CD4-positive, alpha-beta T cell treated with Interleukin-10 for 1 hour (primary cell): ENCODE measurements around the gene CCND1.

Experiments used
- DNase-seq: peaks from one replicate; pipeline ENCODE4 v3.0.0-alpha.2; 2020

CCND1 gene

GRCh38 chr11:69654660-69655478 lies 13.9 kb downstream of the CCND1 start:
- DNase-seq = no peak

DNA sequence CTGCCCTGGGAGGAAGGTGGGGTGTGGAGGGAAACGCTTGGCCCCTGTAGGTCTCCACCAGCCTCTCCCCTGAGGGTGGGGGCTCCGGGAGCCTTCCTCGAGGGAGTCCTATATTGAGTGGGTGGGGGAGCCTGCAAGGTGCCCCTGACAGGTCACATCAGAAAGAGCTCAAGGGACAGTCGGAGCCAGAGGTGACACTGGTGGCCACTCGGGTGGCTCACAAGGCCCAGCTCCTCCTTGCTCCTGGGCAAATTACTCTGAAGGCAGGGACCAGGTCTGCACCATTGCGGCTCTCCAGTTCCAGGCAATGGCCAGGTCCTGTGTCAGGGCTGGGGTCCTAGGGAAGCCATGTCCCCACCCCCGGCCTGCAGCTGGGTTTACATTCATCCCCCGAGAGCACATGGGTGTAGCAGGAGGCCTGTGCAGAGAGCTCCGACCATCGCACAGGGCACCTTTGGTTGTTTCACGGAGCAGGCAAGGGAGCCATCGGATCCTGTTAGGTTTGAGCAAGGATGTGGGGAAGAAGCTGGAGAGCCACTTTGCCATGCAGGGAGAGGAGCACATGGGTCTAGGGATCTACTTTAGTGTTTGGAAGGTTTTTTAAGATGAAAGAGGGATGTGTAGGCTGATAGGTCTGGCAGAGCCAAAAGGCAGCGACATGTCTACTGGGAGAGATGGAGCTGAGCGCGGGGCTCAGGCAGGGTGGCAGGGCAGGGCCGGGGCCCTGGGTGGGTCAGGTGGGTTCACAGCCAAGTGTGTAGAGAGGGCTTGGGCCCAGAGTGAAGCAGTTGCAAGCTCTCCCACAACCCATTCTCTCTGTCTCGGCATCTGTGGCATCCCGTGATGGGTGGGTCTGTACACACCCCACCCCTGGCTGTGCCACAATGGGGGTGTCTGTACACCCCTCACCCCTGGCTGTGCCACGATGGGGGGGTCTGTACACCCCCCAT lies 14.8 kb downstream of the CCND1 start:
- no peak for DNase-seq

DNA sequence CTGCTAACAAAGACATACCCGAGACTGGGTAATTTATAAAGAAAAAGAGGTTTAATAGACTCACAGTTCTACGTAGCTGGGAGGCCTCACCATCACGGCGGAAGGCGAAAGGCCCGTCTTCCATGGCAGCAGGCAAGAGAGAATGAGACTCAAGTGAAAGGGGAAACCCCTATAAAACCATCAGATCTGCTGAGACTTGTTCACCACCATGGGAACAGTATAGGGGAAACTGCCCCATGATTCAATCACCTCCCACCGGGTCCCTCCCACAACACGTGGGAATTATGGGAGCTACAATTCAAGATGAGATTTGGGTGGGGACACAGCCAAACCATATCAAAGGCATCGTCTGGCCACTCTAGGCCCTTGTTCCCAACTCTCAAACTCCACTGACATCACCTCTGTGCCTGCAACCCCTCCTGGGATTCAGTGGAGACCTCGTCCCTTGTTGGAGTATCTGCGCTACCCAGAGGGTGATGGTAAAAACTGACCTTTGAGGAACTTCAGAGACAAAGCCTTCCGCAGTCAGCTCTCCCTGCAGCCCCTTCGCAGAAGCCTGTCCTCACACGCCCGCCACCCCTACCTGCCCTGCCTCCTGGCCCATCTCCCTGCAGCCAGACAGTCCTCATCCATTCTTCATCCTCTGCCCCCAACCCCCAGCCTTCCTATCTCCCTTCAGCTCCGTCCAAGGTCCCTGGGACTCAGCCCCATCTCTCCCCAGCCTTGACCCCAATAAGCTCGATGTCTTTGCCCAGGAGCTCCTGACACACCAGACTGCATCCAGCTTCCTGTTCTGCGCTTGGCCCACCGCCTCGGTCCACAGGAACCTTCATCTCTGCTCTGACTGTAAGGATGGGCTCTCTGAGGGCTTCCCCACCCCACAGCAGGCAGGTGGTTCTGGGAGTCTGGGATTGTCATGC lies 15.8 kb downstream of the CCND1 start:
- DNase-seq = no peak

- no peak for DNase-seq
These were observed 16.5 kb downstream of the CCND1 start for GRCh38 chr11:69657456-69657910.

- no peak for DNase-seq
These were observed 17.1 kb downstream of the CCND1 start for GRCh38 chr11:69657911-69658625.

GRCh38 chr11:69658626-69659450 lies 17.9 kb downstream of the CCND1 start:
- no peak for DNase-seq

- no peak for DNase-seq
These were observed 18.6 kb downstream of the CCND1 start for GRCh38 chr11:69659591-69659990.

DNA sequence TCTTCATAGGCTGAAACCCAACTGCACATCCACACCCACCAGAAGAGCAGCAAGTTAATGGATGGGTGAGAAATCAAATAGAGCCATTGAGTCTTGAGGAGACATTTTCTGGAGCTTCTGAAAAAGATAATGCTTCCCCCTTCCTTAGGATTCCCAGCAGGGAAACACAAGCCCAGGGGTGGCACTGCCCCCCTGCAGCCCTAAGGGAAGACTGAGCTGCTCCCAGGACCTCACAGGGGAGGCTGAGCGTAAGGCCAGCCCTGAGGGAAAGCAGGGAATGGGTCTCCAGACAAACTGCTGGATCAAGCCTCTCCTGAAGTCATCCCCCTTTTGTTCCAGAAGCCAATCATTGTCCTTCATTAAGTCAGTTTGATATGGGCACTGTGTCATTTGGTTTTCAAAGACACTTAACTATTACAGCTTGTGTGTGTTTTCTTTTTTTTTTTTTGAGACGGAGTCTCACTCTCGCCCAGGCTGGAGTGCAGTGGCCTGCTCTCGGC lies 19.1 kb downstream of the CCND1 start:
- no peak for DNase-seq

DNA sequence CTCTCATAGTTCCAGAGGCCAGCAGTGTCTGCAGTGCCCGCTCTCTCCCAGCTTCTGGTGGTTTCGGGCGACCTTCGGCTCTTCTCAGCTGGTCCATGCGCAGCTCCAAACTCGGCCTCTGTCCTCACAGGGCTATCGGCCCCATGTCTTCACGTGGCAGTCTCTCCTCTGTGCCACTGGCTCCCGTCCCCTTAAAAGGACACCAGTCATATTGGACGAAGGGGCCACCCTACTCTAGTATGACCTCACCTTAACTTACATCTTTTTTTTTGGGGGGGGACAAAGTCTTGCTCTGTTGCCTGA lies 20.4 kb downstream of the CCND1 start:
- DNase-seq = no peak

GRCh38 chr11:69662021-69662698 lies 21.2 kb downstream of the CCND1 start:
- DNase-seq = no peak

DNA sequence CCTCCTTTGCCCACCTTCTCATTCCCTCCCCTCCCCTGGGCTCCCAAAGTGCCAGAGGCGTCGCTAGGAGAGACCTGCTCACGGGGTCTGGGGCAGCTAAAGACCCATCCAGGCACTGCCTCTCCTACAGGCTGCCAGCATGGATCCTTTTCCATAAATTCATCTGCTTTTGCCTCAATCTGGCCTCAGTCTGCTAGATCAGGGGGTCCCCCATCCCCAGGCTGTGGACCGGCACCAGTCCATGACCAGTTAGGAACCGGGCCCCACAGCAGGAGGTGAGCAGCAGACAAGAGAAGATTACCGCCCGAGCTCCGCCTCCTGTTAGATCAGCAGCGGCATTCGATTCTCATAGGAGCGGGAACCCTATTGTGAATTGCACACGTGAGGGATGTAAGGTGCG lies 21.9 kb downstream of the CCND1 start:
- no peak for DNase-seq

DNA sequence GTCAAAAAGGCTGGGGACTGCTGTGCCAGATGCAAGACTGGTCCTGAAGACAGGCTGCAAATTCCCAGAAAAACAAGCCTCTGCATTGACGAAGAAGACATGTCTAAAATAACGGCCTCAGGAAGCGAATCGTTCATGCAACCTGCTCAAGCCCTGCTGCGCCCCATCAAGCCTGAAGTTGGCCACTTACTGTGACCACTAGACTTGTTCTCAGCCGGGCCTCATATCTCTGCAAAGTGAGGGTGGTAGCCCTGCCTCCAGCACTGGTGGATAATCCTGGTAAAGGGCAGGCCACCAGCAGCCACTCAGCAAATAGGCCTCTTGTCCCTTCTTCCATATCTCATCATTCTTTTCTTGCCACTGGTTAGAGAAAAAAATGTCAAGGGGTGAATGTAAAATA lies 22.4 kb downstream of the CCND1 start:
- DNase-seq = no peak

DNA sequence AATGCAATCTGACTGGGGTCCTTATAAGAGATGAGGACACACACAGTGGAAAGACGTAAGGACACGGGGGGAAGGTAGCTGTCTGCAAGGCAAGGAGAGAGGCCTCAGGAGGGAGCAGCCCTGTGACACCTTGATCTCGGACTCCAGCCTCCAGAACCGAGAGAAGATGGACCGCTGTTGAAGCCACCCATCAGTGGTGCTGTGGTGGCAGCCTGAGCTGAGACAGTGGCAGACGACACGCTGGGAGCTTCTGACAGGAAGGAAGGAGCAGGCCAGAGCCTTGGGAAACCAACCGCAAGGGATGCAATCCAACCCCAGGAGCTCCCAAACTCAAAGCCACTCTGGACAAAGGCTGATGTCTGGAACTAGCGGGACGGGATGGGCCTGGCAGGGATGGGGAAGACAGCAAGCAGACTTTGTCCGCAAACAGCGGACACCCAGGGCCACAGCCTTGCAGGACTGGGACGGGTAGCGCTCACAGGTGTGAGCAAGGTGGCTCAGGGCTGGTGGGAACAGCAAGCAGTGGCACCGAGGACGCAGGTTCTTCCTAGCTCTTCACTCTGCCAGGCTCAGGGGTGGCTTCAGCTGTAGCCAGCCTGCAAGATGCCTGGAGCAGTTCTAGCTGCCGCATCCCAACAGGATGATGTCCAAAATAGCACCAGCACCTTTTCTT lies 23.3 kb downstream of the CCND1 start:
- DNase-seq = no peak

DNA sequence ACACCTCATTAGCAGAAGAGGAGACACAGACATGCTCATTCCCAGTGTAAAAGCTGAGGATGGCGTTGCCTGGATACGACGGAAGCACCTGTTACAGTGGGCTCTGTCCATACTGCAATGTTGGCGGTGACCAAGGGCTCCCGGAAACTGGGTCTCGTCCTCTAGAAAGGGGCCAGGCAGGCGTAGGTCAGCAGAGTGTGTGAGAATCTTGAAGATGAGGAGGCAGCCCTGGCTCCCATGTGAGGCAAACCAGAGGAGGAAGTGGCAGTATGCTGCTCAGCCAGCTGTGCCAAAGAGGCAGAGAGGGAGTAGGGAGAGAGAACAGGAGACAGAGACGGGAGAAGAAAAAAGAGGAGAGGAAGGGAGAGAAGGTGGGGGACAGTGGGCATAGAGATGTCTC lies 23.9 kb downstream of the CCND1 start:
- no peak for DNase-seq

- no peak for DNase-seq
These were observed 24.7 kb downstream of the CCND1 start for GRCh38 chr11:69665669-69666068.

GRCh38 chr11:69666261-69666660 lies 25.3 kb downstream of the CCND1 start:
- DNase-seq = no peak

GRCh38 chr11:69666752-69667536 lies 26.0 kb downstream of the CCND1 start:
- DNase-seq = no peak

- DNase-seq = no peak
These were observed 27.0 kb downstream of the CCND1 start for GRCh38 chr11:69667619-69668604.
